Stomach smooth muscle (tissue), 2 donors: ENCODE results near the gene IL1RAP.

ENCODE experiments used
- H3K27ac ChIP-seq: one replicate; pipeline ENCODE4 v1.7.0; 2013; ENCODE audit warnings: mild to moderate bottlenecking, low read length, inconsistent platforms
- H3K27me3 ChIP-seq, 2 donors: one replicate each; pipeline ENCODE4 v1.7.0; 2013; ENCODE audit warnings: low read length in 2 of 2; ENCODE audit not compliant: insufficient read depth in 2 of 2, control insufficient read depth in 1 of 2
- H3K36me3 ChIP-seq, 2 donors: one replicate each; pipeline ENCODE4 v1.7.0; 2013; ENCODE audit warnings: low read length in 2 of 2; ENCODE audit not compliant: control insufficient read depth in 2 of 2, insufficient read depth in 2 of 2
- H3K4me1 ChIP-seq: one replicate; pipeline ENCODE4 v1.7.0; 2013; ENCODE audit warnings: low read length; ENCODE audit not compliant: control insufficient read depth, insufficient read depth
- H3K4me3 ChIP-seq, 2 donors: one replicate each; pipeline ENCODE4 v1.7.0; 2013; ENCODE audit warnings: low read length in 2 of 2
- H3K9ac ChIP-seq, 2 donors: one replicate each; pipeline ENCODE4 v1.7.0; 2013; ENCODE audit warnings: low read length in 2 of 2, mild to moderate bottlenecking in 1 of 2
- H3K9me3 ChIP-seq, 2 donors: one replicate each; pipeline ENCODE4 v1.7.0; 2013; ENCODE audit warnings: low read length in 2 of 2; ENCODE audit not compliant: control insufficient read depth in 2 of 2
- donor health status: healthy.
- donor health status: Pancreatic carcinoma.

Gene IL1RAP

DNA sequence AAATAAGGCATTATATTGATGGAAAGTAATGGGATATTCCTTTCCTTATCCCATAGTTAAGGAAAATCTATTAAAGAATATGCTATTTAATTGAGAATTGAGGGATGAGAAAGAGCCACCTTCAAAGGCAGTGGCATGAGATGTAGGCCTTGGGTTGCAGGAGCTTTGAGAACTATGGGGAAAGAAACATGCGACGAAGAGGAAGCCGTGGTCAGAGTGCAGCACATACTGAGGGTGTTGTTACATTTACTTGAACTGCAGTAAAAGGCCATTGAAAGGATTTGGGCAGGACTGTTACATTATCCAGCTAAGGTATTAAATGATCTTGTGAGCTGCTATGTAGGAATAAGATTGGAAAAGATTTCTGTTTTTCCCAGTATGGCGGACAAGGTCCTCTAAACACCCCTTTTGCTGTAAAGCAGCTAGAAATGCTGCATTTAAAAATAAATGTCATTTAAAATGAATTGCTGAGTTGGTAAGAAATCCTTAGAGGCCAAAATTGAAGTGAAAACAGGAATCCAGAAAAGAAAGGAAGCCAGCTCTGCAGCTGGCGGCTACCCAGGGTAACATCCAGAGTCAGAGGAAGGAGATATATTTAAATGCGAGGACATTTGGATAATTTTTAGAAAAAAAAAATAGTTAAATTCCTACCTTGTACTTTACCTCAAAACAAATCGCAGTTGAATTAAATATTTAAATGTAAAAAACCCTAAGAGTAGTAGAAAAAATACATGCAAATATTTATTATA lies 61.7 kb downstream of the IL1RAP start:
- Histone ChIP-seq H3K27me3 (no peaks in the 10 kb centered on the region), H3K9ac (no peak overlapping the region), H3K9me3 (no peaks in the 10 kb centered on the region), H3K4me1 (no peaks in the 10 kb centered on the region), H3K27ac (no peak overlapping the region), H3K36me3 (no peaks in the 10 kb centered on the region), H3K4me3 (no peak overlapping the region)

DNA sequence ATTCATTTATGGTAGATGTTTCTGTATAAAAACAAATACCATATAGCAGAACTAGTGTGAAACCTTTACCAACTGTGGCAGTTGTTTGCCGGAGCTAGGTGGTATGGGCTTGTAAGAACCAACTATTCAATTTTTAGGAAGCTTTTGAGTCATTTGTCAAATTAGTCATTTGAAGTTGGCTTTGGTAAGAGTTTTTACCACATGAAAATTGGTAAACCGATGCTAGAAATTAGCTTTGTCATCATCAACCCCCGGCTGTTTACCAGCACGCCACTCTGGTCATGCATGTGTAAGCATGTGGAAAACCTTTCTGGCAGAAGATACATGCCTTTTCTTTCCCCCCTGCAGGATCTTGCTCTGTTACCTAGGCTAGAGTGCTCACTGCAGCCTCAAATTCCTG lies 63.3 kb downstream of the IL1RAP start:
- Histone ChIP-seq H3K36me3 (no peaks in the 10 kb centered on the region), H3K9me3 (no peaks in the 10 kb centered on the region), H3K4me1 (no peaks in the 10 kb centered on the region), H3K9ac (no peak overlapping the region), H3K27me3 (no peaks in the 10 kb centered on the region), H3K4me3 (no peak overlapping the region), H3K27ac (no peak overlapping the region)

DNA sequence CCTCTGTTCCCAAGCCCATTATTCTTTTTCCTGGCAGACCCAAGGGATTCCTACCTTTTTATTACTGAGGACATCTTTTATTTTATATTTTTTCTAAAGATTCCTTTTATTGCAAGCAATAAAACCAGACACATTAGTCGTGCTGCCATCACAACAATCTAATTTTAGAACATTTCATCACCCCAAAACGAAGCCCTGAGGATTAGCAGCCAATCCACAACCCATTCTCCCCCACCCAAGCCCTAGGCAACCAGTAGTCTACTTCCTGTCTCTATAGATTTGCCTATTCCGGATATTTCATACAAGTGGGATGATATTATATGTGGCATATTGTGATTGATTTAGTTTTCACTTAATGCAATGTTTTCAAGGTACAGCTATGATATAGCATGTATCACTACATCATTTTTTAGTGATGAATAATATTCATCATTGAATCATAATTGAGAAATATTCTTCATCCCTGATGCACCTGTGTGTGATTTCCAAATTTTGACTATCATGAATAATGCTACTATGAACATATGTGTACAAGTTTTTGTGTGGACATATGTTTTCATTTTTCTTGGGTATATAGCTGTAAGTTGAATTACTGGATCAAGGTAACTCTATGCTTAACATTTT lies 65.7 kb downstream of the IL1RAP start:
- no peak overlapping the region for H3K4me3 ChIP-seq
- H3K9ac ChIP-seq = no peak overlapping the region
- H3K36me3 ChIP-seq = no peaks in the 10 kb centered on the region
- H3K9me3 ChIP-seq = no peaks in the 10 kb centered on the region
- no peaks in the 10 kb centered on the region for H3K4me1 ChIP-seq
- no peaks in the 10 kb centered on the region for H3K27me3 ChIP-seq
- H3K27ac ChIP-seq = no peak overlapping the region

GRCh38 chr3:190580417-190580816 lies 66.5 kb downstream of the IL1RAP start:
- H3K27ac ChIP-seq = no peak overlapping the region
- H3K27me3 ChIP-seq = no peaks in the 10 kb centered on the region
- H3K9ac ChIP-seq = no peak overlapping the region
- H3K4me1 ChIP-seq = no peaks in the 10 kb centered on the region
- no peaks in the 10 kb centered on the region for H3K9me3 ChIP-seq
- no peak overlapping the region for H3K4me3 ChIP-seq
- H3K36me3 ChIP-seq = no peaks in the 10 kb centered on the region

GRCh38 chr3:190581041-190581541 lies 67.2 kb downstream of the IL1RAP start:
- Histone ChIP-seq H3K4me3 (no peak overlapping the region), H3K27ac (no peak overlapping the region), H3K9me3 (no peaks in the 10 kb centered on the region), H3K4me1 (no peaks in the 10 kb centered on the region), H3K9ac (no peak overlapping the region), H3K36me3 (no peaks in the 10 kb centered on the region), H3K27me3 (no peaks in the 10 kb centered on the region)

DNA sequence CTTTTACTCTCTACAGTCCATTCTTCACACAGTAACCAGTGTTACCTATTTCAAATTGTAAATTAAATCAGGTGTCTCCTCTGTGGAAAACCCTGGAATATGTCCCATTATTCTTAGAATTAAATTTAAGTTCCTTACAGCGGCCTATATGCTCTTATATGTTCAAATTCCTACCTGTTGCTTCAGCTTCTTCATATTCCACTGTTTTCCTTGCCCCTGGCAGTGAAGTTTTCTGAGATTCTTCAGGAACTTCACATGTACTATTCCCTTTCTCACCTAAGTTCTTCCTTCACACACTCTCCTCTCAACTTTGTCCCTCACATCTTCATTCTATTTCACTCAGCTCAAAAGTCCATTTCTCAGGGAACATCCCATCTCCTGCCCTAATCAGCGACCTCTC lies 68.8 kb downstream of the IL1RAP start:
- Histone ChIP-seq H3K4me3 (no peak overlapping the region), H3K4me1 (no peaks in the 10 kb centered on the region), H3K27me3 (no peaks in the 10 kb centered on the region), H3K36me3 (no peaks in the 10 kb centered on the region), H3K9ac (no peak overlapping the region), H3K27ac (no peak overlapping the region), H3K9me3 (no peaks in the 10 kb centered on the region)

GRCh38 chr3:190585805-190586630 lies 72.1 kb downstream of the IL1RAP start:
- no peaks in the 10 kb centered on the region for H3K36me3 ChIP-seq
- no peaks in the 10 kb centered on the region for H3K4me1 ChIP-seq
- H3K9me3 ChIP-seq = no peaks in the 10 kb centered on the region
- no peaks in the 10 kb centered on the region for H3K27me3 ChIP-seq
- H3K4me3 ChIP-seq = no peak overlapping the region
- no peak overlapping the region for H3K9ac ChIP-seq
- no peak overlapping the region for H3K27ac ChIP-seq

DNA sequence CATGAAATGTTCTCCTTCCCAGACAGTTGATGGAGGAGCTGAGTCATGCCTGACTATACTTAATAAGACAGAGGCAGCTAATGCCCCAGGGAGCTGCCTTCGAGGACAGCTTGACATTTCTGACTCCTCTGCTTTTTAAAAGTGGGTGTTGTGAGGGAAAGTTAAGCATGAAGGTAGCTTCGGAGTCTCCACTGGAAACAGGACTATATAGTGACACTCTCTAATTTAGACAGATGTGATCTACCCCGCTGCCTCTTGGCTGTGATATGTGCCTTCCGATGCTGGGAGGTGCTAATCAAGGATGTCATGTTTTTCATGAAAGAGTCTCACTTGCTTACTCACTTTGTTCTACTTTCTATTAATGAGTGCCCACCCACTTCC lies 72.7 kb downstream of the IL1RAP start:
- Histone ChIP-seq H3K4me3 (no peak overlapping the region), H3K4me1 (no peaks in the 10 kb centered on the region), H3K36me3 (no peaks in the 10 kb centered on the region), H3K27ac (no peak overlapping the region), H3K9me3 (no peaks in the 10 kb centered on the region), H3K9ac (no peak overlapping the region), H3K27me3 (no peaks in the 10 kb centered on the region)

DNA sequence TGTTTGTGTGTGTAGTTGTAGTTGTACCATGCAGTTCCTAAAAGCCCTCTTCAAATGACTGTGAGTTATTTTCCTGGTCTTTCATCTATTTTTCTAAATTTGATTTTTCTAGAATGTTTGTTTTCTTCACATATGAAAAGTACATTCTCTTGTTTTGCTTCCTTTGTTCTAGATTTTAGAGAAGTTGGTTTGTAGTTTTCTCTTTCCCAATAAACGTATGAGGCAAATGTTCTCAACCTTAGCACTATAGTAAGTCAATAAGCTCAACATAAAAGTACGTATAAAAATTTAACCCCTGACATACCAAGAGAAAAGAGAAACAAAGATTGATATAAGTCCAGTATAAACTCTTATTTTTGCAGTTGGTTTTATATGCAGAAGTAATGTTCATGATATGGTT lies 74.7 kb downstream of the IL1RAP start:
- H3K9ac ChIP-seq = no peak overlapping the region
- no peaks in the 10 kb centered on the region for H3K9me3 ChIP-seq
- no peaks in the 10 kb centered on the region for H3K4me1 ChIP-seq
- no peak overlapping the region for H3K27ac ChIP-seq
- no peaks in the 10 kb centered on the region for H3K36me3 ChIP-seq
- no peaks in the 10 kb centered on the region for H3K27me3 ChIP-seq
- H3K4me3 ChIP-seq = no peak overlapping the region

- H3K27ac ChIP-seq = no peak overlapping the region
- no peaks in the 10 kb centered on the region for H3K4me1 ChIP-seq
- no peaks in the 10 kb centered on the region for H3K27me3 ChIP-seq
- no peak overlapping the region for H3K4me3 ChIP-seq
- H3K9me3 ChIP-seq = no peaks in the 10 kb centered on the region
- no peak overlapping the region for H3K9ac ChIP-seq
- H3K36me3 ChIP-seq = no peaks in the 10 kb centered on the region
Measured at GRCh38 chr3:190589326-190589725, 75.4 kb downstream of the IL1RAP start.
